ENCODE results near the gene DYSF. TPM values are rescaled to one million over a fixed set of nuclear protein-coding genes. Genes with fewer than 3 reads are reported as not detected.

The DYSF gene
- total RNA-seq, 1 experiment from 2014 or later: 0.89 TPM

- no peaks in the 10 kb centered on the region for H3K36me3 ChIP-seq (ENCODE audit: control insufficient read depth in 1 of 2, insufficient read depth in 2 of 2, low read length in 2 of 2)
- H3K4me3 ChIP-seq (replicated peaks in 1 of 2; ENCODE audit: low read depth in 1 of 2, low read length in 2 of 2): no peak overlapping the region
- H3K9ac ChIP-seq (ENCODE audit: low read length): no peak overlapping the region
- ChIA-PET POLR2A (interaction anchor here (1.9 kb wide), 1 partner anchor 213 kb away, joined by 4 read pairs; no protein-coding TSS in a partner anchor), RAD21 (ENCODE audit: low non-redundant PET in 1 of 2, low total read pairs in 2 of 2, uncharacterized antibody in 2 of 2, unreplicated experiment in 2 of 2) (interaction anchor here in 1 of 2 experiments (1.0 kb wide), 2 partner anchors 51 to 213 kb away, joined by 4 to 6 read pairs; no protein-coding TSS in a partner anchor), CTCF (interaction anchor here (1.0 to 1.4 kb wide), 3 partner anchors 52 to 213 kb away, joined by 3 to 5 read pairs (median 3); partner anchors contain the start of gene ZNF638)
- H3K4me1 ChIP-seq (ENCODE audit: control insufficient read depth in 1 of 2, insufficient read depth in 2 of 2, low read length in 2 of 2): no peaks in the 10 kb centered on the region
- ATAC-seq (no peak), DNase-seq (ENCODE audit: low read depth, low spot score) (no peak)
- no peak overlapping the region for H2AFZ ChIP-seq (ENCODE audit: low read depth, low read length, poor library complexity, severe bottlenecking)
- TF ChIP-seq CBX3 (IDR thresholded peaks at IDR 0.05; ENCODE audit: low read depth) (no peak), REST (IDR thresholded peaks at IDR 0.05; ENCODE audit: low read depth) (no peak), ELF1 (IDR thresholded peaks at IDR 0.05; ENCODE audit: borderline replicate concordance, low read depth) (no peak), SP1 (IDR thresholded peaks at IDR 0.05; ENCODE audit: low read depth) (no peak), POLR2AphosphoS5 (IDR thresholded peaks at IDR 0.05; ENCODE audit: low read depth, low read length) (no peak), ZBTB33 (IDR thresholded peaks at IDR 0.05; ENCODE audit: extremely low read depth, insufficient replicate concordance, low read length) (no peak), EZH2 (IDR thresholded peaks at IDR 0.05) (no peak), CTCF (IDR thresholded peaks at IDR 0.05 in 2 of 3, conservative IDR thresholded peaks at IDR 0.05 in 1 of 3; ENCODE audit: borderline replicate concordance in 1 of 3, insufficient read depth in 1 of 3, low read depth in 2 of 3, low read length in 2 of 3) (no peak), YY1 (IDR thresholded peaks at IDR 0.05; ENCODE audit: extremely low read depth, insufficient replicate concordance, low read depth, low read length) (no peak), CEBPB (IDR thresholded peaks at IDR 0.05; ENCODE audit: low read depth) (no peak), JUND (IDR thresholded peaks at IDR 0.05) (no peak), ATF3 (IDR thresholded peaks at IDR 0.05) (no peak), EGR1 (IDR thresholded peaks at IDR 0.05; ENCODE audit: low read depth) (no peak), SRF (IDR thresholded peaks at IDR 0.05; ENCODE audit: low read depth) (no peak), ZFX (IDR thresholded peaks at IDR 0.05) (no peak), SIN3A (IDR thresholded peaks at IDR 0.05; ENCODE audit: low read depth) (no peak), FOSL1 (IDR thresholded peaks at IDR 0.05; ENCODE audit: low read depth) (no peak), POLR2A (IDR thresholded peaks at IDR 0.05; ENCODE audit: borderline replicate concordance, extremely low read depth, insufficient read depth, insufficient read length) (no peak)
- no peak overlapping the region for H3K4me2 ChIP-seq (ENCODE audit: low read length)
- H3K79me2 ChIP-seq (ENCODE audit: insufficient read depth, low read length): no peaks in the 10 kb centered on the region
- BruUV-seq (replicated peaks): no TSS peak
- no peaks in the 10 kb centered on the region for H3K9me3 ChIP-seq (ENCODE audit: control insufficient read depth in 1 of 2, insufficient read depth in 1 of 2, low read depth in 1 of 2, low read length in 2 of 2)
- intact Hi-C loops (cut with micrococcal nuclease): no loop called here
- no peaks in the 10 kb centered on the region for H3K9me2 ChIP-seq (ENCODE audit: insufficient read depth)
- no peaks in the 10 kb centered on the region for H4K20me1 ChIP-seq (ENCODE audit: insufficient read depth)
- no peak overlapping the region for H3K27ac ChIP-seq (ENCODE audit: low read depth, low read length)
- H3K27me3 ChIP-seq (ENCODE audit: insufficient read depth, low read length): no peaks in the 10 kb centered on the region; the same call in 1 of the 2 replicates
Observed at GRCh38 chr2:71512386-71512785, 59.0 kb downstream of the DYSF start.
